CD4-positive, alpha-beta T cell treated with Interleukin-6 at 100 ng/mL for 8 hours (primary cell): ENCODE results near the gene DCANP1.

Experiments used
- DNase-seq: peaks from one replicate; pipeline ENCODE4 v3.0.0-alpha.2; 2020; ENCODE audit warnings: mixed read lengths, low spot score

DCANP1 gene

DNA sequence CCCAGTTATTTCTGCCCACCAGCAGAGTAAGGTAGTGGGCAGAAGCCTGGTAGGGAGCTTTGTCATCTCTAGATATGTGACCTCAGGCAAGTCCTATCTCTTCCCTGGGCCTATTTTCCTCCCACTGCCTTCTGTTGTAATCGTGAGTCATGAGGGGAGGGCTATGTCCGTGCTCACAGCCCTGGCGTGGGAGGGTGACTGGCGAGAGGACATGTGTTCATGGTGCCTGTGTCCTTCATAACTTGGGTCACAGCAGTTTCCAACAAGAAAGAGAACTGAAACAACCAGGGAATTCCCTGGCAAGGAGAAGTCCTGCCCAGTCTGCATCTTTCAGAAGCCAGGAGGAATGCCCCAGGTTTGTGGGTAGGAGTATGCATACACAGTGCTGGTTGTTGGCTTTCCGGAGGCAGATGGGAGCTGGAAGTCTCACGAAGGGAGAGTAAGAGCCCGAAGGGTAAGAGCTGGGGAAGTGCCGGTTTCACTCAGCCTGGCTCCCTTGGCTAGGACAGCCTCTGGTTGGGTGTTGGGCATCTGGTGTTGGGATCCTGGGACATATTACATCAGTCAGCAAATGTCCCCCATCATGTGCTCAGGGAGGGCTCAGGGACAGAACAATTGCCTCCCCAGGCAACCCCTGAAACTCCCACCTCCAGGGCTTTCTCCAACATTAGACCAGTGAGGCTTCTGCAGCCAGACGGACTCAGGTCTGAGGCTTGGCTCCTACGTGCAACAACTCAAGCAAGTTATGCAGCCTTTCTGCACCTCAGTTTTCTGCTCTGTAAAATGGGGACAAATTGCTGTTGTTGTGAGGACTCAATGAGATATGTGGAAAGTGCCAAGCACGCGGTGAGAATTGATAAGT, 9.3 kb upstream of the DCANP1 start:
- DNase-seq = no peak

DNA sequence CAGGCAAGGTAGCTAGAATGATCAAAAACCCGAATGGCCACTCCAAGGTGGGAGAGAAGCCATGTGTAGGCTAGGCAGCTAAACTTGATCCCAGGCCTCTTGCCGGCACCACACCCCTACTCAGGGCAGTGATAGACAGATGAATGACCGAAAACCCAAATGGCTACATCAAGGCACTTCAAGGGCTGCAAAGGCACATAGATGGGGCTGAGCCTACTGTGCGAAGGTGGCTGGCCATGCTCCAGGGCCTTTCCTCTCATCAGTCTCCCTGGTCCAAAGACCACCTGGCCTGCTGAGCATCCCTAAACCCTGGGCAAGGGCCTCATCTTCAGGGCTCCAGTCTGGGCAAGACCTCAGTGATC, 8.7 kb upstream of the DCANP1 start:
- DNase-seq = no peak

DNA sequence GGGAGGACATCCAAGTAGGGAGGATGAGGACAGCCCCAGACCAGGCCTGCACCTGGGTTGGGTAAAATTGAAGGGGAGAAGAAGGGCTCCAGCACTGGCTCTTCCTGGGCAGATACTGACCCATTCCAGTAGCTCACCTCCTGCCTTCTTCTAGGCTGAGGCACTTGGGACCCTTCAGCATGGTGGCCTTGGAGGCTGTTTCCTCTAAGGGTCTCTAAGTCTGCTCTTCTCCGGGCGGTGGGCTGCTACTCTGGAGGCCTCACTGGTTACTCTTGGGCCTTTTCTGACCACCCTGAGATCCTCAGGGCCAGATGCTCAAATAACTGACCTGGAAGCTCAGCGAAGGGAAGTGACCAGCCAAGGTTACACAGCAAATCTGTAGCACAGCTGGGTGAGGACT, 7.8 kb upstream of the DCANP1 start:
- no peak for DNase-seq

DNA sequence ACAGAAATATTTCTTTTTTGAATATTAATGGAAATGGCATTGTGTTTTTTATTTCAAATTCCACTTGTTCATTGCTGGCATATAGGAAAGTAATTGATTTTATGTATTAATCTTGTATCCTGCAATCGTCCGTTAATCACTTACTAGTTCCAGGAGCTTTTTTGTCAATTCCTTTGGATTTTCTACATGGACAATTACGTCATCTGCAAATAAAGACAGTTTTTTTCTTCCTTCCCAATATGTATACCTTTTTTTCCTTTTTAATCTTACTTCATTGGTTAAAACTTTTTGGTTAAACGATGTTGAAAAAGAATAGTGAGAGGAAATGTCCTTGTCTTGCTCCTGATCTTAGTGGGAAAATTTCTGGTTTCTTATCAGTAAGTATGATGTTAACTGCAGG, 6.5 kb upstream of the DCANP1 start:
- DNase-seq = no peak

DNA sequence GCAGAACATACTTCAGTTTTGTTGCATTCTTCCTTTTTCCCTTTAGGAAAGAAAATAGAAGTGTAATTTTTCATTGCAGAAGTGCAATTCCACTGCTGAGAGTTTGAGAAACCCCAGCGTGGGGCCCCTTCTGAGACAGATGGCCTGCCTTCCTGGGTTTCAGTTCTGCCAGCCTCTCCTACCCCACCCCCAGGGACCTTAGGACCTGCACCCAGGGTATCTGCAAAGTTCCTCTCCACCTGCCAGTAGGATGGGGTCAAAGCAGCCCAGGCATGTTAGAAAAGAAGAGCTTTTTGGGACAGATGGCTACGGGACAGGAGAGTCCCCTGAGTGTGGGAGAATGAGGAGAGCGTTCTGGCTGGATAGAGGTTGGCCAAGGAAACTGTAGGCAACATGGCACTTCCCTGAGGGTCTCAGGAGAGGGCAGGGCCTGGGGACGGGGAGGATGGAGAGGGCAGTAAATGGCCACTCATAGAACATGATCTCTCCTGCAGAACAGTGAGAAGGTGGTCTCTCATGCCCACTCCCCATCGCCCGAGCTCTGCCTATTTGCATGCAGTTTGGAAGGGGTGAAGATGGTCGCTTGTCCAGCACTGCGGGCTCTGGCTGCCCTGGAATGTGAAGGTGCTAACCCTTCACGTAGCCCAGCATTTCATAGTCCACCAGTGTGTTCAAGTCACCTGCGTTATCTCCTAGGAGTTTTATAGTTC, 5.3 kb upstream of the DCANP1 start, which contains the start of gene TIFAB:
Gene TIFAB, minus strand, starts transcription at position 31 of the 710 bp plus-strand sequence. CDS start 2,412 bp downstream, outside the sequence.
- no peak for DNase-seq

DNA sequence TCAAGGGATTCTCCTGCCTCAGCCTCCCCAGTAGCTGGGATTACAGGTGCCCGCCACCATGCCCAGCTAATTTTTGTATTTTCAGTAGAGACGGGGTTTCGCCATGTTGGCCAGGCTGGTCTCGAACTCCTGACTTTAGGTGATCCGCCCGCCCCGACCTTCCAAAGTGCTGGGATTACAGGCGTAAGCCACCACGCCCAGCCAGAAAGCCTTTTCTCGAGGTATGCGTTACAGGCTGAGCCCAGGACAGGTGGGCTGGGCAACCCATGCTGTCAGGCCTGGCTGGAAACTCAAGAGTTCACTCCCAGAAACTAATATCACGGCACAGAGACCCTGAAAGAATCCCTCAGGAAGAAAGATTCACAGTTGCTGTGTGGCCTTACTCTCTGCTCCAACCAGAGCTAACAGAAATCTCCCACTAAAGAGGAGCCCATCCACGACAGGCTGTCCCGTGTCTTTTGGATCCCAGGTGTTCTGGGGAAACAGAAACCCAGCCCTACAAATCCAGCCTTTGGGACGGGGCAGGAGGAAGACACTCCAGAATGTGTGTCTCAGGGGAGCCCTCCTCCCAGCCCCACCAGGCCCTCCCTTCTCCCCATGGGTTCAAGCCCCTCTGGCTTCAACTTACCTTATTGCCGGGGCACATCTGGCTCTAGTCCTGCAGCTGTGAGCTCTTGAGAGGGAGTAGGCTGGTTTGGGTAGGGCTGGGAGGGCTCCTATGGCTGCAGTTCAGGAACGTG, 4.6 kb upstream of the DCANP1 start:
- DNase-seq = no peak

DNA sequence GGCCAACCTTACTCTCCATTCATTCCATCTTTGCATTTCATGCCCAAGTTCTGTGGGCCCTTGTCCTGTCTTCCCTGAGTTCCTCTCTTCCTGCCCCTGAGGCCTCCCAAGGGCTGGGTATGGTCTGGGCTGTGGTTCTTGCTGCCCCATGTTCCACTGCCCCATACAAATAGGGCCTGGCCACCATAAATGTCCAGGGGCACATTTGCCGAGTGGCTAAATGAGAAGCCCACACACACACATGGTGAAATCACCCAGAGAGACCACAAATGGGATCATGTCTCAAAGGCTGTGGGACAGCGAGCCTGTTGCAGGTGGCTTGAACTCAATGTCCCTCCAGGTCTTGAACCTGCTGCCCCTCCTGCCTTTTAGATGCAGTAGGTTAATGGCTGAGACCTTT, 3.8 kb upstream of the DCANP1 start:
- no peak for DNase-seq

DNA sequence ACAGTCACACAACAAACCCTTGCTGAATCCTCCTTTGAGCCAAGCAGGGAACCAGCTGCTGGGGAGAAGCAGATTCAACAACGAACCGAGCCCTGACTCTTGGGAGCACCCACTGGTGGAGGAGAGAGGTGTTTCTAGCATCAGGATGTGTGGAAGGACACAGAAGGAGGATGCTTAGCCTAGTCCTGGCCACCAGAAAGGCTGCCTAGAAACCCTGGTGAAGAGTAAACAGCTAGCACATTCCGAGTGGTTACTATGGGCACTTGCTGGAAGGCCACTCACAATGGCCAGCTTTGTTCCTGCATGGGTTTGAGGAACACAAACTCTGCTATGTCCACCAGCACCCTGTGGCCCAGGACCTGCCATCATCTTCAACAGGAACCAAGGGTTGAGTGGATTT, 3.2 kb upstream of the DCANP1 start:
- DNase-seq = no peak

DNA sequence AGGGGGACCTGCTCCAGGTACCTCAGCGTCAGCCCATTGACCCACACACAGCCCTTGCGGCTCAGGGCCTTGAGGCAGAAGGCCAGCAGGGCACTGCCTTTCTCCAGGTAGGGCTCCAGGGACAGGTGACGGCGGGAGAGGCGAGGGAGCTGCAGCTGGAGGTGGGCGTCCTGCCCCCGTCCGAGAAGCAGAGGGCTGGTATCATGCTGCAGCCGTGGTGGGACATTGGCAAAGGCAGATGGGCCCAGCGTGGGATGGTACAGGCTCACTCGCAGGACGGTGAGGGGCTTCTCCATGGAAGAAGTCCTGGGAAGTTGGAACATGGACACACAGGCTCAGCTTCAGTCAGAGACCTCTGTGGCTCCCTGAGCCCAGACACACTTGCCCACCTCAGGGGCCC, 2.5 kb upstream of the DCANP1 start:
- no peak for DNase-seq

DNA sequence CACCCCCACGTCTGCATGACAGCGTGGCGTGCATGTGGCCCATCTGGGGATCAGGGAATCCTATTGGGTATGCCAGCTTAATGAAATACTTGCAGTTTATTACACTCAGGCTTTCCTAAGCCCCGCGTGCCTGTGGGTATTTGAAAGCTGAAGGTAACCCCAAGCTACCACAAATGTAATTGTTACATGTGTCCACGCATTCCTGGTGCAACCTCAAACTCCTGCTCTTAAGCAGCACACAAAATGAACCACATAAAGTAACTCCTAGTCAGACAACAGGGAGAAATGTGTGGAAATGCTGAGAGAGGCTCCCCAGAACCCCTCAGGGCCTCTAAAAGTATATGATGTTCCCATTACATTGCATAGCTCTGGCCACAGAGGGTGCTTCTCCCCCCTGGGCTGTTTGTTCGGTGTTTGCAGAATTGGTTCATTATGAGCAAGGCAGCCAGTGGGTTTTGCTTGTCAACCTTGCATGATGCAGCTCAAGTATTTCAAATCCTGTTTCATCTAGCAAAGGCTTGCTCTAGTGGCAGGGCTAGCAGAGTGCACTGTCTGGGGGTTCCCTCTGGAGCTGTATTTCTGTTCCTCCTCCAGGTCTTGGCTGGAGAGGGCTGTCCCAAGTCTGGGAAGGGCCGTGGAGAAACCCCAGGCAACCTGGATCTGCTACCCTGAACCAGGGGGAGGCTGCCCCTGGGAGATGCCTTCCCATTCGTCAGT, 1.8 kb upstream of the DCANP1 start:
- DNase-seq = no peak

DNA sequence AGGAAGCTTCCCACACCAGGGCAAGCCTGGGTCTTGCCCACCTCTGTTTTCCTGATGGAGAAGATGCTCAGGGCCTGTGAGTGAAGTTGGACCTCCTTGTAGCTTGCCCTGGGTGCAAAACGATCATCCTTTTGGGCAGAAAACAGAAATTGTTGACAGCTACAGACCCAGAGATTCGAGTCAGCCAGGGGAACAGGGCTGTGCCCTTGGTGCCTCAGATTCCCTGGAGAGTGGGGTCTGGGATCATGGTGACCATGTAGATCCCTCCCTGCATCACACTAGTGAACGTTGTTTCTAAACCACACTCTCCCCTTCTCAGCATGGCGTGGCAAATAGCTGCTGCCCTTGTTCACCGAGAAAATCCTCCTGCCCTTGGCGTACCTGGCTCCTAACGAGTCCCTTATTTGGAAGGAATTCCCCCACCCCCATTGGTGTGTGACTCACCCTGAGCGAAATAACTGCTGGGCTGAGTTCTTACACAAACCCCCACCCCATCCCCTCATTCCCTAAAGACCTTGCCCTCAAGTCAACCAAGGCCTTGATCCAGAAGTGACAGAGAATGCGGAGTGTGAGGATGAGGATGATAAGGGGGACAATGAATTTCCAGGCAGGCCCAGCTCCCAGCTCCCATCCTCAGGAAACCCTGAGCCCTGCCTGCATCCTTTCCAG, 1.1 kb upstream of the DCANP1 start:
- no peak for DNase-seq

DNA sequence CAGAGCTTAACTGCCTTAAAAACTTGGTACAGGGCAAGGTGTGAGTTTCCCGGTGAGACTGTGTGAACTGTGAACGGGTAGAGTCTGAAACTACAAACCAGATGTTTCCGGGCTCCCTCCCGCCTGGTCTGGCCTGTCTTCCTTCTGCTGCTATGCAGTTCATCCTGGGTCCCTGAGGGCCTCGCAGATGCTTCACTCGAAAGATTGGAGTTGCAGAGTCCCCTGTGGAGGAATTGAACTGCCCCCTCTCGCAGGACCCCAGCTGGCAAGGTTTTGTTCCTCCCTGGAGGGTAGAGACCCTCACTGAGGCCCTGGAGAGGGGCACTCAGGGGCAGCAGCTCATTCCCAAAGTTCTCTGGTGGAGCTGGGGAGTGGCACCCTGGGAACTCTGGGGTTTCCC, 533 bp downstream of the DCANP1 start:
- DNase-seq = no peak

DNA sequence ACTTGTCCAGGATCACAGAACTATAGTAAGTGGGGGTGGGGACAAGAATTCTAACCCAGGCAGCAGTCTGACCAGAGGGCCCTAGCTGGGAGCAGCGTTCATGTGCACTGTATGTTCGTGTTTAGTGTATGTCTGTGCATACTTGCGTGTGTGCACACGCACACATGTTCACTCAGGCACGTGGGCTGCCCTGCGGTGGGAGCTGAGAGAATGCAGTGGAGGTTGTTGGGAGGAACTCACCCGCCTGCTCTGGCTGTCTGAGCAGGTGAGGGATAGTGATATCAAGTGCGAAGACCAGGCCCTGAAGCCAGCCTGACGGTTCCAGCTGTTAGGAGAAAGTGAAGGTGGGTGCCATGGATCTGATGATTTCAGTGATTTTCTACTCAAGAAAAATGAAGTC, 942 bp downstream of the DCANP1 start:
- no peak for DNase-seq

DNA sequence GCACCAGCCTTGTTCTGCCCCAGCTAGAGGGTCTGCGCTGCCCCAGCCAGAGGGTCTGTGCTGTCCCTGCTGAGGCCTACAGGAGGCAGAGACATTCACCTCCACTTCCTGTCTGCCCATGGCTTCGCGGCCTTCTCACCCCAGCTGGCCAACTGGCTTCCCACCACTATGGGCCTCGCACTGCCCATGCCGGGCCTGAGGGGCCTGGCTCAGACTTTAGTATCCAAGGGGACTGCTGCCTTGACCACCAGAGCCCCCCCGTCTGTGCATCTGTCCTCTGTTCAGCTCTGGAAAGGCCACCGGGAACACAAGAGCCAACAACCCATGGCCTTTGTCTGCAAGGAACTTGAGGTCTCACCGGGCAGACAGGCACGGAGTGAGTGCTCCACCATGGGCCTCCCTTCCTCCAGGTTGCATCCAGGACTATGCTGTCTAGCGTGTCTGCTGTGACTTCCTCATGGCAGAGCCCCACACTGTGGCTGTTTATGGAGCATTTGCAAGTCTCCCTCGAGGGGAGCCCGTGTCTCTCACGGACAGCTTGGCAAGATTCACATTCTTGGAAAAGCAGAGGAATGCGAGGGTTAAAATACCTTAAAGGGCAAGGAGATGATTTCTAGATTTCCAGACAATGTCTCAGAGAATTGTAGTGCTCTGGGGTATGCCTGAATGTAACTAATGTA, 1.7 kb downstream of the DCANP1 start:
- DNase-seq = no peak

DNA sequence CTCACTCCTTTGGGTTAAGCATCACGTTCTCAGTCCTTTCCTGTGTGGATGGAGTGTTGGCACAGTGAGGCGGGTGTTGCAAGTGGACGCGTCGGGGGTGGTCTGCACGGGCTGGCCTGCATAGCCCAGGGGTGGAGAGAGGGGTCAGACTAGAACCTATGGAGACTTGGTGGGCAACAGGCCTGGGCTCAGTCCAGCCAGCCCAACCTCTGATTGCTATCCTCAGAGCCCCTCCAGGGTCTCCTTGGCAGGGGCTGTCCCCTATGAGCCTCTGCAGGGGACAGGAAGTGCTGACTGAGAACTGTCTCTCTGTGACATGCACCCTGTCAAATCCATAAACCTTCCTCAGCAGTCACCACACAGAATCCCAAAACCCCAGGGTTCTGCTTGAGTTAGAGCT, 2.3 kb downstream of the DCANP1 start:
- no peak for DNase-seq

DNA sequence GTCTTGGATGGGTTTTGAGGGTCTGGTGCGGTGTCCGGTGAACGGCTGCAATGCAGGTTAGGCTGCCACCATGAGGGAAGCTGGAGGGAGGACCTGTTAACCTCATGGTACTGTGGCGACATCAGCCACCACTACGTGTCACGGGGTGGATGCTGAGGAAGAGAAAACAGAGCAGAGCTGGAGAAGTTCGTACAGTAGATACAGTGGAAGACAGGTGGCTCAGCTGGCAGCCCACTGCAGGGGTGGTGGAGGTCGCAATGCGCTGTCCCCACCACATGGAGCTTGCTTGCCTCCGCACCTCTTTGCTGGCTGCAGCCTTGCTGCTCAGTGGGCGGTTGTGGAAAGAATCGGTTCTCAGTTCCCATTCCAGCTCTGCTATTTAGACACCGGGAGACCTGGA, 2.8 kb downstream of the DCANP1 start:
- DNase-seq = no peak

DNA sequence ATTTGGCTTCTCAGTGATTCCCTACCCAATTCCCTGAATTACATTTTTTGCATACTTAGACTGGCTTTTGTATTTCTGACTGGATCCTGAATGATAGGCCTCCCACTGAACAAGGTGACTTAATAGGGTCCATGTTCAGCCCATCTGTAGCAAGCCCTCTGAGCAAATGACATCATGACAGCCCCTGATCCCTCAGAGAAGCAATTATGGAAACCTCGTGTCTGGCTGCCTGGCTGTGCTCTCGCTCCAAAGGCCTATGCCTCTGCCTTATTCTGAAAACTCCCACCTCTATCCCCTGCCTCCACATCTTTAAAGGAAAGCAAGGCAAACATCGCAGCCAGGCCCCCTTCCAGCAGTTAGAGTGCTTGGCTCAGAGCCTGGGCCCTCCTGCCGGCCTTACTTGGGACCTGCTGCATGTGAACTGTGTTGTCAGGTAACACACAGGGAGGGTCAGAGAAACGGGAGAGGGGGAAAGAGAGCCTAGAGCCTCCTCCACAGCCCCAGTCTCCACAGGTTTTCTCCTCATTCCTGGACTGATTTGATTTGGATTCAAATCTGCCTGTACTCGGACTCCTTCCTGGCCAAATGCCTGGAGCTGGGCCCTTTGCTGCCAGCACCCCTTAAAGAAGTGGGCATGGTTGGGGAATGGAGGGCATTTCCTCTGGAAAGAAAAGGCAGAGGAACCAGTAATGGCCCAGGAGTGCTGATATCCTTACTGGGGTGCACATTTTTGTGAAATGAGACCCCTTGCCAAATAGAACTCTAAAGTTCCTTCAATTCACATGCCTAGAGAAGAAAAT, 3.8 kb downstream of the DCANP1 start:
- no peak for DNase-seq

DNA sequence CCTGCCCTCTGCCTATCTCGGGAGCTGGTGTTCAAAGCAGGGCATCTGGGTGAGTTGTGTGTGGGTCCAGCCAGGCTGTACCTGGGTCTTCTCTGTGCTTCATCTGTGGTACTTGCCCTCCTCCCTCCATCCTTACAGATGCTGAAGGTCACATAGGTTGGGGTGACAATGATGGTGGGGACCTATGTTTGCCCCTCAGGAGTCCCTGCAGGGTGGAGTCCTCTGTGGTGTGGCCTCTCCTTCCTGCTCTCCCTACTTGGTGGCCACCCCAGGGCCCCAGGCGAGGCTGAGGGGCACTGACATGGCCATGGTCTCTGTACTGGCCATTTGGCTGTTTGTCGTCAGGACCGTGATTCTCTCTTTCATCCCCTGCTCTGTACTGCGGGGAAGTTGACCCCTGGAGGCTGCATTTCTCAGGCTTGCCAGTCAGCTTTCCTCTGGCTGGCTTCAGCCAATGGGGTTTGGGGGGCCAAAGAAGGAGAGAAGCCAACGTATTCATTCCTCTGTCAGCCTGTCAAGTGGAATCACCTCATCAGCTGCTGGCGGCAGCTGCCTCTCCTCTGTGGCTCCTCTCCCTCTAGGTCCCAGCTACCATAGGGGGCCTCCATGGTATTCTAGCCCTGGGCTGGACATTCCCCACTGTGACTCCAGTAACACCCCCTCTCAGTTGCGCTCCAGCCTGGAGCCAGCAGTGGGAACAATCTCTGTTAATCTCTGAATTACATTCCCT, 4.6 kb downstream of the DCANP1 start:
- no peak for DNase-seq

DNA sequence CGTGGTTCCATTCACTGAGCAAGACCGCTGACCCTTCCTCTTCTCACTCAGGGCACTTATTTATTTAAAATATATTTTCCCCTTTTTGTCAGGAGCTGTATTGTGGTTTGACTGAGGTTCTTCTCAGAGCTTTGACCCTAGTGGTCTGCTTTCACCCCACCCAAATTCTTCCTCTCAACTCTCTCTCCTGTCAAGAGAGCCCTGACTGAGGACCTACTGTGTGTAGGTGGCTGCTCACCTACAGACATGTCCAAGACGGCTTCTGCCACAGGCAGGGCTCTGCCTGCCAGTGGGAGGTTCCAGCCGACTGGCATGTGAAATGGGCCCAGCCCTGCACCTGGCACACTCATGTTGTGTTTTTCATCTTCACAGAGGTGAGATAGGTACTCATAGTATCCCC, 5.2 kb downstream of the DCANP1 start:
- DNase-seq = no peak
